Left ventricle myocardium inferior (tissue), 1 donor: ENCODE measurements around the gene COPS3. TPM values are rescaled to one million over a fixed set of nuclear protein-coding genes. Genes with fewer than 3 reads are reported as not detected.

Experiments used
- DNase-seq: peaks from one replicate; pipeline ENCODE4 v3.0.0-alpha.2; 2020
- H3K27ac ChIP-seq: fragments of 200-600 bp; replicated peaks from 2 replicates; pipeline ENCODE4 v1.8.0; 2021
- H3K27me3 ChIP-seq: fragments of 200-600 bp; 2 replicates; pipeline ENCODE4 v1.8.0; 2021; ENCODE audit warnings: low read depth
- H3K36me3 ChIP-seq: fragments of 200-600 bp; 2 replicates; pipeline ENCODE4 v1.8.0; 2021
- H3K4me1 ChIP-seq: fragments of 200-600 bp; 2 replicates; pipeline ENCODE4 v1.8.0; 2021
- H3K4me3 ChIP-seq: fragments of 200-600 bp; 2 replicates; pipeline ENCODE4 v1.8.0; 2021; ENCODE audit warnings: mild to moderate bottlenecking, moderate library complexity
- H3K9me3 ChIP-seq: fragments of 200-600 bp; replicated peaks from 2 replicates; pipeline ENCODE4 v1.8.0; 2021
- CTCF ChIP-seq: fragments of 200-600 bp; IDR thresholded peaks from 2 replicates; pipeline ENCODE4 v1.8.0; 2021; ENCODE audit warnings: antibody characterized with exemption, mild to moderate bottlenecking, borderline replicate concordance
- intact Hi-C: fragments of 100-400 bp; cut with micrococcal nuclease; formaldehyde crosslinking; loops from one replicate; pipeline ENCODE4 v1.11.0; 2022
- total RNA-seq: library from RNA; stranded (reverse); fragmentation: NEBNext Ultra II Directional; extraction: Animal tissue kit (Norgen Biotek cat#: 25700); gene quantifications from one replicate; pipeline ENCODE4 v1.2.1, GENCODE V29; 2021
- donor health status: DM: no; HTN: yes; CAD: no; lungs with severe emphysema.

Gene COPS3
- total RNA-seq, 1 donor from 2014 or later: 74.2 TPM

- H3K27ac ChIP-seq: peak within 1 kb of the TSS; percentile 97
- H3K9me3 ChIP-seq: no peaks in the 10 kb centered on the region
- H3K27me3 ChIP-seq: no peaks in the 10 kb centered on the region
- H3K4me1 ChIP-seq: peaks cover 54% of the 10 kb centered on the region
- peaks cover 4% of the 10 kb centered on the region for H3K36me3 ChIP-seq
- TF ChIP-seq CTCF: no peak
- peak; percentile 96 for DNase-seq
- H3K4me3 ChIP-seq: peak within 1 kb of the TSS; percentile 95
- intact Hi-C loops: no loop called here
Measured at GRCh38 chr17:17237026-17237799, 43.8 kb downstream of the COPS3 start, which contains the start of gene FLCN. Gene FLCN (minus strand): TSS chr17:17237168. CDS start chr17:17228137, 9,031 bp downstream.

GRCh38 chr17:17236295-17237025 is 44.6 kb downstream of the COPS3 start:
- Histone ChIP-seq H3K4me1 (peaks cover 61% of the 10 kb centered on the region), H3K27me3 (no peaks in the 10 kb centered on the region), H3K36me3 (peaks cover 11% of the 10 kb centered on the region), H3K9me3 (no peaks in the 10 kb centered on the region), H3K4me3 (peak overlapping the region; percentile 95), H3K27ac (peak overlapping the region; percentile 97)
- no peak for DNase-seq
- no peak for TF ChIP-seq CTCF
- intact Hi-C loops: no loop called here

GRCh38 chr17:17235212-17236174 is 45.6 kb downstream of the COPS3 start:
- Histone ChIP-seq H3K4me3 (peak overlapping the region; percentile 95), H3K4me1 (peaks cover 65% of the 10 kb centered on the region)

GRCh38 chr17:17232303-17232621 is 48.8 kb downstream of the COPS3 start:
- peaks cover 51% of the 10 kb centered on the region for H3K36me3 ChIP-seq

More at GRCh38 chr17:17235212-17236174, 45.6 kb downstream of the COPS3 start:
- DNase-seq: no peak
- Histone ChIP-seq H3K27ac (peak overlapping the region; percentile 97), H3K9me3 (no peaks in the 10 kb centered on the region), H3K27me3 (no peaks in the 10 kb centered on the region), H3K36me3 (peaks cover 19% of the 10 kb centered on the region)
- intact Hi-C loops: no loop called here
- TF ChIP-seq CTCF: no peak

More at GRCh38 chr17:17232303-17232621, 48.8 kb downstream of the COPS3 start:
- no peak overlapping the region for H3K4me3 ChIP-seq
- peaks cover 85% of the 10 kb centered on the region for H3K4me1 ChIP-seq
- TF ChIP-seq CTCF: no peak
- peak overlapping the region; percentile 60 for H3K27ac ChIP-seq
- H3K27me3 ChIP-seq: no peaks in the 10 kb centered on the region
- no peaks in the 10 kb centered on the region for H3K9me3 ChIP-seq
- intact Hi-C loops: no loop called here
- no peak for DNase-seq
